Heart left ventricle (tissue), 16 donors: Measurements from ENCODE around the gene MIDN. TPM values are rescaled to one million over a fixed set of nuclear protein-coding genes. Genes with fewer than 3 reads are reported as not detected.

Experiments
- ATAC-seq, 4 donors: fragments of 200-7000 bp; cut with Tn5 transposase; one replicate each; pipeline ENCODE4 v1.9.1; 2020 to 2022; ENCODE audit warnings: moderate library complexity in 4 of 4, mild to moderate bottlenecking in 3 of 4, moderate number of reproducible peaks in 1 of 4
- DNase-seq, 5 donors: peaks; one replicate each; pipeline ENCODE4 v3.0.0-alpha.2; 2020
- H3K27ac ChIP-seq, 12 donors: fragments of 200-600 bp; sonication (generic) in 4 of 12; one replicate each; pipeline versions ENCODE4 v1.5.0 to v1.8.0; 2016 to 2022; ENCODE audit warnings: mild to moderate bottlenecking in 2 of 12
- H3K27me3 ChIP-seq, 9 donors: fragments of 200-600 bp; sonication (generic) in 2 of 9; one replicate each; pipeline versions ENCODE4 v1.5.1 to v1.8.0; 2016 to 2022; ENCODE audit warnings: mild to moderate bottlenecking in 3 of 9
- H3K36me3 ChIP-seq, 9 donors: fragments of 200-600 bp; sonication (generic) in 2 of 9; one replicate each; pipeline versions ENCODE4 v1.5.0 to v1.8.0; 2018 to 2022; ENCODE audit warnings: mild to moderate bottlenecking in 2 of 9
- H3K4me1 ChIP-seq, 12 donors: fragments of 200-600 bp; sonication (generic) in 4 of 12; one replicate each; pipeline versions ENCODE4 v1.5.0 to v1.8.0; 2016 to 2022; ENCODE audit warnings: mild to moderate bottlenecking in 3 of 12
- H3K4me3 ChIP-seq, 12 donors: fragments of 200-600 bp; sonication (generic) in 4 of 12; one replicate each; pipeline versions ENCODE4 v1.5.0 to v1.8.0; 2017 to 2022; ENCODE audit warnings: mild to moderate bottlenecking in 9 of 12, moderate library complexity in 4 of 12
- H3K9me3 ChIP-seq, 12 donors: fragments of 200-600 bp; sonication (generic) in 4 of 12; one replicate each; pipeline versions ENCODE4 v1.5.0 to v1.8.0; 2016 to 2022; ENCODE audit warnings: mild to moderate bottlenecking in 1 of 12
- CTCF ChIP-seq, 12 donors: fragments of 200-600 bp; sonication (generic) in 4 of 12; IDR thresholded peaks; one replicate each; pipeline versions ENCODE4 v1.5.0 to v1.8.0; 2018 to 2022; ENCODE audit warnings: antibody characterized with exemption in 12 of 12, mild to moderate bottlenecking in 5 of 12
- POLR2A ChIP-seq, 2 donors: fragments of 450-650 bp; IDR thresholded peaks; one replicate each; pipeline ENCODE4 v1.6.1; 2017; ENCODE audit warnings: antibody characterized with exemption in 2 of 2, mild to moderate bottlenecking in 2 of 2, moderate library complexity in 2 of 2
- whole genome bisulfite sequencing, 4 donors: extraction: QIAGEN DNeasy Blood & Tissue Kit in 2 of 4; methylation state at CpG; one replicate each; pipeline versions ENCODE4 v1.1.5 to v1.1.7; 2013 to 2018; 5-methylcytosine and 5-hydroxymethylcytosine counted together
- intact Hi-C, 10 donors: fragments of 100-400 bp; cut with DNase I; formaldehyde crosslinking; loops; one replicate each; pipeline versions ENCODE4 v1.11.1 to v1.14.2; 2022
- polyA plus RNA-seq, 2 donors: library from polyadenylated mRNA; stranded (reverse); fragments of 200-250 nt; gene quantifications; one replicate each; pipeline ENCODE4 v1.2.3, GENCODE V29; 2013
- total RNA-seq, 9 donors: library from RNA; depleted of rRNA in 2 of 9; stranded (reverse); fragments of >200 nt in 2 of 9; fragmentation: NEBNext Ultra II Directional in 3 of 9; extraction: Animal tissue kit (Norgen Biotek cat#: 25700) in 3 of 9; gene quantifications; one replicate each; pipeline versions ENCODE4 v1.1.0 to v1.2.4, GENCODE V29; 2016 to 2023
- donor health status: ischemic (EF 13 %, LVEDD 7.1; RV severe dilation, severe dysfunction).
- donor health status: healthy with polysubstance abuse.
- donor health status: DM: no; HTN: yes; CAD: no.
- donor health status: DM: no; HTN: no; CAD: no.
- donor health status: ischemic (EF 25% LVEDD 6.9; RV normal size, moderate dysfunction).
- donor health status: ischemic (EF 25% LVEDD 5.7; RV mildly dilated, moderate dysfunction).
- donor health status: healthy.
- donor health status: DM: yes; HTN: yes; CAD: no.
- donor health status: ischemic (EF 35%, LVEDD 5.7; RV mildly dilated, moderate dysfunction).
- donor health status: nonischemic (EF 11% LVEDD 7.7; RV severe dilation, severe dysfunction).
- donor health status: DM: yes; HTN: yes; CAD: no.
- donor health status: PGD.
- donor health status: ischemic (EF 29% LVEDD 5.4; RV normal size, mild dysfunction).
- donor health status: nonischemic (EF 23%, LVEDD 6.1; RV moderate dilation, normal function).

The MIDN gene
- total and polyA plus RNA-seq, 11 donors, result 25.8 to 115 (median 50.7) TPM

- Histone ChIP-seq H3K27me3 (no peaks in the 10 kb centered on the region), H3K9me3 (no peaks in the 10 kb centered on the region), H3K4me1 (peaks cover 19 to 96% (median 79%) of the 10 kb centered on the region in 12 donors), H3K36me3 (peaks cover 0 to 25% (median 4%) of the 10 kb centered on the region in 9 donors), H3K27ac (peak overlapping the region; percentile 80 to 96 (median 88)), H3K4me3 (peak overlapping the region in 7 of 12 donors; percentile 7 to 31 (median 19))
- peak; percentile 38 to 72 (median 58) for ATAC-seq
- TF ChIP-seq CTCF (IDR thresholded peaks at IDR 0.05) (no peak), POLR2A (IDR thresholded peaks at IDR 0.05) (peak in 1 of 2 donors; percentile 23)
- intact Hi-C loops, result loop anchor here in 1 of 10 donors (2.0 kb wide), 1 partner anchor 27 kb away; the partner anchor contains the start of gene ATP5F1D
- DNase-seq, result peak; percentile 72 to 87 (median 81)
- WGBS, 4 donors, result 44 to 49% (median 47%) methylated on average over 35 to 39 of the region's 39 CpGs
Measured at GRCh38 chr19:1213391-1214286, 34.7 kb upstream of the MIDN start.

GRCh38 chr19:1214299-1214861, 34.0 kb upstream of the MIDN start:
- peak overlapping the region; percentile 80 to 96 (median 88) for H3K27ac ChIP-seq
- H3K4me1 ChIP-seq, result peaks cover 21 to 96% (median 80%) of the 10 kb centered on the region in 12 donors
- TF ChIP-seq POLR2A (IDR thresholded peaks at IDR 0.05), result no peak
- no peak for TF ChIP-seq CTCF (IDR thresholded peaks at IDR 0.05)
- DNase-seq (peak in 1 of 5 donors; percentile 58), ATAC-seq (peak in 1 of 4 donors; percentile 2)
- no peaks in the 10 kb centered on the region for H3K27me3 ChIP-seq
- no peaks in the 10 kb centered on the region for H3K9me3 ChIP-seq
- peaks cover 0 to 25% (median 4%) of the 10 kb centered on the region in 9 donors for H3K36me3 ChIP-seq
- H3K4me3 ChIP-seq, result peak overlapping the region in 9 of 12 donors; percentile 7 to 31 (median 13)
- WGBS, 4 donors, result 43 to 55% (median 51%) methylated on average over 11 to 21 of the region's 21 CpGs
- intact Hi-C loops, result loop anchor here in 1 of 10 donors (2.0 kb wide), 1 partner anchor 26 kb away; the partner anchor contains the start of gene ATP5F1D

GRCh38 chr19:1214862-1215731, 33.3 kb upstream of the MIDN start:
- Histone ChIP-seq H3K4me3 (peak overlapping the region in 9 of 12 donors; percentile 10 to 32 (median 19)), H3K4me1 (peaks cover 21 to 94% (median 77%) of the 10 kb centered on the region in 12 donors), H3K27ac (peak overlapping the region; percentile 80 to 96 (median 88)), H3K27me3 (no peaks in the 10 kb centered on the region), H3K9me3 (no peaks in the 10 kb centered on the region), H3K36me3 (peaks cover 0 to 22% (median 4%) of the 10 kb centered on the region in 9 donors)
- intact Hi-C loops, result loop anchor here in 1 of 10 donors (2.0 kb wide), 1 partner anchor 26 kb away; the partner anchor contains the start of gene ATP5F1D
- WGBS, 4 donors, result 42 to 57% (median 51%) methylated on average over 16 to 26 of the region's 26 CpGs
- ATAC-seq, result peak; percentile 74 to 78 (median 76)
- peak; percentile 74 to 89 (median 80) for DNase-seq
- TF ChIP-seq POLR2A (IDR thresholded peaks at IDR 0.05) (peak in 1 of 2 donors; percentile 21), CTCF (IDR thresholded peaks at IDR 0.05) (no peak)
